ENCODE data around the gene ORM2.
"Not testable (repeated sequence)": the region's sequence is repeated elsewhere in the genome, so short reads cannot be mapped to it uniquely, and the experiment has no call there.

Gene ORM2

DNA sequence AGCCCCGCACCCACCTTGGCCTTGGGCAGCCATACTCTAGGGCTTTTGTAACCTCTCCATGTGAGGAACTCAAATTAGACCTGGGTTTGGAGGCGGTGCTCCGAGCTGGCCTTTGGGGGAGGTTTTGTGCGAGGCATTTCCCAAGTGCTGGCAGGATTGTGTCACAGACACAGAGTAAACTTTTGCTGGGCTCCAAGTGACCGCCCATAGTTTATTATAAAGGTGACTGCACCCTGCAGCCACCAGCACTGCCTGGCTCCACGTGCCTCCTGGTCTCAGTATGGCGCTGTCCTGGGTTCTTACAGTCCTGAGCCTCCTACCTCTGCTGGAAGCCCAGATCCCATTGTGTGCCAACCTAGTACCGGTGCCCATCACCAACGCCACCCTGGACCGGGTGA is at the start of gene ORM2:
TSS of gene ORM2 (plus strand) at position 245 of the 398 bp plus-strand sequence. CDS start at position 281, 36 bp downstream.
- not testable (repeated sequence) for DNase-seq

DNA sequence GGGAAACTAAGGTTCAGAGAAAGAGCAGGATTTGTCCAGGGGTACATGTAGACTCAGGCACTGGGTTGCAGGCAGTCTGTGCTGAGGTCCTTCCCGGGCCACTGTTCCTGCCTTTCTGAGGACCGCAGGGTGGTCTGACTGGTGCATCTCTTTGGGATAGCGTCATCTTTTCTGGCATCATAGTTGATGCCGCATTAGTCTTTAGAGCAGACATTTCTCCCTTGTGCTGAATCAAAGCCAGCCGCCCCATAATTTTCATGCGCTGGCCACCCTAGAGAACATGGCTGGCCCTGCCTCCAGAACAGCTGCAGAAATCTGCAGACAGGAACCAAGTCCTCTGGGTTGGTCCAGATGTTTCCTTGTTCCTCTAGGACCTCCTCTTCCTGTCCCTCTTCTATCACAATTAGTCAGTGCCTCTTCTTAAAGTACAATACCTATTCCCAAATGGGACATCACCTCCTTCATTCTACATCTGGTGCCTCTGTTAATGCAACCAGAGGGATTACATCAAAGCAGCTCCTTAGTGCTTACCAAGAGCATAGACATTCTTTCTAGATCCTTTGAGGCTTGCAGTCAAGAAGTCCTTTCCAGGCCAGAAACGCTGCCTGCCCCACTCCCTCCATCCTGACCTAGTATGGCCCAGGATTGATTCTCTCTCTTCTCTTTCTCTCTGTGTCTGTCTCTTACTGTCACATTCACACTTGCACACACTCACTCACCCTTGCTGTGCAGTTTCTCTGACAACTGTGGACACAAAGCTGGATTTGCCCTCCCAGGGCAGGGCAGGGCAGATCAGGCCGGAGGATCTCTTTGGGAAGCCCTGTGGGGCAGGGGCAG is 48.8 kb upstream of the ORM2 start:
- no peak for DNase-seq

DNA sequence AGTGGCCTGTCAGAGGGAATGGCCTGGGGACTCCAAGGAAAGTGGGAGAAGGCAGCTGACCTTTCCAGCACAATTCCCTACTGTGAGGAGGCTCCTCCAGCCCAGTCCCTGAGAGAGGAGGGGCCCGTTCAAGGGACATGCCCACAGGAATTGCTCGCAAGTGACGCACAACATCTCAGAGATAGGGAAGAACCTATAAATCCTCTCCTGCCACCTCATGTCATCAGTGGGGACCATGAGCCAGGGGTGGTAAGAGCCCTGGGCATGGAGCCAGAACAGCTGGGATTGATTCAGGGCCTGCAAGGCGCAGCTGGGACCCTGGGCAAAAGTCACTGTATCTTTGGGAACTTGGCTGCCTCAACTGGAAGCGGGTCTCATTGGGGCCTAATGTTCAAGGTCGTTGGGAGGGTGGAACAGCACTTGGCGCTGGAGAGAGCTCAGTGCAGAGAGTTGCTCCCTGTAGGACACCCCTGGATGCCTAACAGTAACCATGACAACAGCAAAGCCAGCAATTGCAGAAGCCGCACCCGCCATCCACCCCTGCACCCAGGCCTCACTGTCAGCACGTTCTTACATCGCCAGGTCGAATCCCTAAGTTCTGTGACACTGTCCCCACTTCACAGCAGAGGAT is 48.1 kb upstream of the ORM2 start:
- DNase-seq = no peak

DNA sequence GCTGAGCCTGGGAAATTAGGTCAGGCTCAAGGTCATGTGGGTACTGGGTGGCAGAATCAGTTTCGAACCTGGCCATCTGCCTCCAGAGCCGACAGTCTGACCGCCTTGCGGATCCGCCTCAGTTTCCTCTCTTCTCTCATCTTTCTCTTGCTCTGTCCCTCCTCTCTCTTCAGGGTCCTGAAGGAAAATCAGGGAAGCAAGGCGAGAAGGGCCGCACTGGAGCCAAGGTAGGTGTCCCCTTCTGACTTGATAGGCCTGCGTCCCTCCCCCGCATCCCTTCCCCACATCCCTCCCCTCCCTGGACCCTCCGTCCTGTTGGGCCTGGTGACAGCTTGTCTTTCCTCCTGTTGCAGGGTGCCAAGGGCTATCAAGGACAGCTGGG is 47.6 kb upstream of the ORM2 start:
- DNase-seq = no peak

DNA sequence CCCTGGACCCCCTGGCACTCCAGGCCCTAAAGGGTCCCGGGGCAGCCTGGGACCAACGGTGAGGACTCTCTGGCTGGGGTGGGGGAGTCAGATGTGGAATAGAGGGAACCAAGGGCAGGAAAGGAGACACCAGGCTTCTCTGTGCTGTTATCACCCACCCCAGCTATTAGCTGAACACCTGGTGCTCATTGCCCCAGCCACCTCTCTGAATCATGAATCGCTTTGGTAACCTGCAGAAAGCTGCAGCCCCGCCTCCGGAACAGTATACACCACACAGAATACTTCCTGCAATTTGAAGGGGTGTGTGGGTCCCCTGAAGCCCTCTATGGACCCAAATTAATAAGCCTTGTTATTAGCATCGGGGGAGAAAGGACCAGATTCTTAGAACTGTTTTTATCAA is 47.2 kb upstream of the ORM2 start:
- DNase-seq = no peak

DNA sequence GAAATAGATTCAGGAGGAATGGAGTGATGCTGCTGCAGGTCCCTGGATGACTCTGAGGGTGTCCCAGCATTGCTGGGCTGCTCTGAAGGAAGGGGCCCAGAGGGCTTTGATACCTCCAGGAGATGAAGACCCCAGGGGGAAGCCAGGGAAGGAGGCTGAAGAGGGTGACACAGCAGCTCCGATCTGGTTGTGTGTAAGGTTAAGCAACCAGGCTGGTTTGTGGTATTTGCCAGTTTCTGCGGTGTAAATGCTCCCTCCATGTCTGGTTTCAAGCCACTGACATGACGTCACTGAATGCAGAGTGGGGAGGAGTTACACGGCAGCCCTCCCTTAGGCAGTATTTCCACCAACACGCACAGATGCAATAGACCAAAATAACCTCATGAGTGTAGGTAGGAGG is 46.7 kb upstream of the ORM2 start:
- no peak for DNase-seq

DNA sequence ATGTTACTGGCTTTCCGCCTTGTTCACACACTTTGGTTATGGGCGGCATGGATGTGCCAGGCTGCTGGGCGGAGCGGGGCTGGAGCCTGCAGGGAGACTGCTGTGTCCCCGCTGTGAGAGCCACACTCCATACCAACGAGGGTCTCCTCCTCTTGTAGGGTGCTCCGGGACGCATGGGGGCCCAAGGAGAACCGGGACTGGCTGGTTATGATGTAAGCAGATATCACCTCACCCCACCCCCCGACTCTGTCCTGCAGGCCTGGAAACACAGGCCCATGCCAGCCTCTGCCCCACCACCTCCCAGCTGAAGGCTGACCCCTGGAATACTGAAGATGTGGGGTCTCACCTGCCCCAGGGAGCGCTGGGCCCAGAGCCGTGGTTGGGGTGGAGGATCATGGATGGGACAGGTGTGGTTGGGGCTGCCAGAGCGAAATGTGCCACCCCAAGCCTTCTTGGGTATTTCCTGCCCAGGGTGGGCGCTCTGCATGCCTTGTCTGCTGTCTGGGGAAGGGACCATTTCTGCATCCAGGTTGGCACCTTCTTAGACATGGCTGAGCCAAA is 46.0 kb upstream of the ORM2 start:
- no peak for DNase-seq

DNA sequence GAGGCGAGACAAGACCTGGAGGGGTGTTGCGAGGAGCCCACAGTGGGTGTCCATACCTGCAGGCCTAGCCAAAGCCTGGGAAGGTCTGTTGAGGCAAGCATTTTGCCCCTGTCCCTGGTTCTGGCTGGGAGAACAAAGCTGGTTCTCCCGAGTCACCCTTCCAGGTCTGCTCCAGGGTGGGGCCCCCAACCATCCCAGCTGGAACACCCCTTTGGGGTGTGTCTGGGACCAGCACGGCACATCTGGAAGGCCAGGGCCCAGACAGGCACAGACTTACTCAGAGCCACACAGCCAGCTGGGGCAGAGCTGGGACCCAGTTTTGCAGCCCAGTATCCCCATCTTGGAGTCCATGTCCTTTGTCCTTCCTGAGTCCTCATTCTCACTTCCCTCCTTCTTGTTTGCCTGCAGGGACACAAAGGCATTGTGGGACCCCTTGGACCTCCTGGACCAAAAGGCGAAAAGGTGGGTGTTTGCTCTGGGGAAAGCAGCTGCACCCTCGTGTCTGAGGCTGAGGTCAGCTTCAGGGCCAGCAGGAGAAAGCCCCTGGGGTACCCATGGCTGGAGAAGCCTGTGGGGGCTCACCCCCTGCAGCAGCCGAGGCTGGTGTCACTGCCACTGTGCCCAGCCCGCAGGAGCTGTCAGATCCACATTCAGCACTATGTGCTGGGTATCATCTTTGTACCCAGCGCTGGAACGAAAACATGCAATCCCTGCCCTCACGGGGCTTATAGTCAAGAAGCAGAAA is 45.2 kb upstream of the ORM2 start:
- no peak for DNase-seq

DNA sequence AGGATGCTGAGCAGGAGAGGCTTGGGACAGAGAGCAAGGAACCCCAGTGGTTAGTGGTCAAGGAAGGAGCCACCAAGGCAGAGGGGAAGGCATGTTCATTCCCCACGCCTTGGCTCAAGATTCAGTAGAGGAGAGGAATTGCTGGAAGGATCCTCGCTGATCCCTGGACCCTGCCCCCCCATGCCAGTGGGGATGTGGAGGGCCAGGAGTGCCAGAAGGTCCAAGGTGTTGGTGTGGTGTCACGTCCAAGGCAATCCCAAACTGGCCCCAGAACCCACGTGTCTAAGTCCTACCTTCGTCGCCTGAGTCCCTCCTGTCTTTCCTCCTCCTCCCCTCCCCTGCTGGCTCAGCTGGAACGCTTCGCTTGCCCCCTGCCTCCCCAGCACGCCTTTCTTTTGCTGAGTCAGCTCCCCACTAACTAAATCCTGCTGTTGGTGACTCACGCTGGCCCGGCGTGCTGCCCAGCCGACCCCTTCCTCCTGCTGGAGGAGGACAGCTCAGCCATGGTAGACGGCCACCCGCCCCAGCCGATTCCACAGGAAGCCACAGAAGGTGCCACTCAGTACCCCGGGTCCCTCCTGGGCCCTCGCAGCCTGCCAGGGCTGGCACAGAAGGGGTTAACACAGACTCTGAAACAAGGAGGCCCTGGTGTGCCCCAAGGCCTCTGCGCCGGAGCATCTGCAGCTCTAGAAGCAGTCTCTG is 44.4 kb upstream of the ORM2 start:
- DNase-seq = no peak

DNA sequence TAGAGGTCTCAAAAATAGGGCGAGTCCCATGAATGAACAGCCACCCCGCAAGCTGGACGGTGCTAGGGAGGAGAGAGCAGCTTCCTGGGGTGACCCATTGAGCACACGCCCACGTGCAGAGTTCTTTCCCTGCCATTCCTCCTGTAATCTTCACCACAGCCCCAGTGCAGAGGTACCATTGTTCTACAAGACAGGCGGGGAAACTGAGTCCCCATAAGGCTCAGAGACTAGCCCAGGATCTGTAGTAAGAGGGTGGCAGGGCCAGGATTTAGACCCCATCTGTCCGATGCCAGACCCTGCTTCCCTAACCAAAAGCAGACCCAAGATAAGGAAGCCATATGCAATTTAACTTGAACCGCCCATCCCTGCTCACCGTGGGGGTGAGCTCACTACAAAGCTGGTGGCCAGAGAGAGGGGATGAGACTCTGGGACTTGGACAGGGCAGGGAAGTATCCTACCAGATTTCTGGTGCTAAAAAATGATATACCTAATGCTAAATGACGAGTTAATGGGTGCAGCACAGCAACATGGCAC is 43.5 kb upstream of the ORM2 start:
- no peak for DNase-seq

DNA sequence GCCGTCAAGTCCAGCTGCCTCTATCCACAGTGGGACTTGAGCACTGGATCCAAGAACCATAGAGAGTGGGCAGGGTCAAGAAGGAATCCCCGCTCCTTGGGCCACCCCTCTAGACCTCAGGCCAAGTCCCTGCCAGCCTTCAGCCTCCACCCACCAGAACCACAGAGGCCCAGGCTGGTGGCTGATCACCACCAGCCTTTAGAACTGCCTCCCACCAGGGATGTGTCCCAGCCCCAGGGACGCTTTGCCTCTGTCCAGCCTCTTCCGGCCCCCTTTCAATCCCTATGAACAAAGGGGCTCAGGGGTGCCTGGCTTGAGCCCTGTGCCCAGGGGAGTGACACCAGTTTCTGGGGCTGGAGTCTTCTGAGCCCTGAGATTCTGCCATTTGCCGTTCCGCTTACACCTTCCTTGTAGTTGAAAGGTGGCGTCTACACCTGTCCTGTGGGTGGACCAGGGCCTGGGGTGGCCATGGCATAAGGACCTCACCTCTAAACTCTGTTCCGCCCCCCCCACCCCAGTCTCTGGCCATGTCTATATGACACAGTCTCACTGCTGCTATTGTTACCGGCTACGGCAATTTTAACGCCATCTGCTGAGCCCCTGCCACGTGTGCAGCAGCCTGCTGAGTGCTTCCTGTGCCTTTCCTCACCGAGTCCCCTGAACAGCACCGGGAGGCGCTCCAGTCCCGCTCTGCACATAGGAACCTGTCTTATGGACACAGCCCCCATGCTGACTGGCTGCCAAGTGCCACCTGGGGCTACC is 42.5 kb upstream of the ORM2 start:
- no peak for DNase-seq

DNA sequence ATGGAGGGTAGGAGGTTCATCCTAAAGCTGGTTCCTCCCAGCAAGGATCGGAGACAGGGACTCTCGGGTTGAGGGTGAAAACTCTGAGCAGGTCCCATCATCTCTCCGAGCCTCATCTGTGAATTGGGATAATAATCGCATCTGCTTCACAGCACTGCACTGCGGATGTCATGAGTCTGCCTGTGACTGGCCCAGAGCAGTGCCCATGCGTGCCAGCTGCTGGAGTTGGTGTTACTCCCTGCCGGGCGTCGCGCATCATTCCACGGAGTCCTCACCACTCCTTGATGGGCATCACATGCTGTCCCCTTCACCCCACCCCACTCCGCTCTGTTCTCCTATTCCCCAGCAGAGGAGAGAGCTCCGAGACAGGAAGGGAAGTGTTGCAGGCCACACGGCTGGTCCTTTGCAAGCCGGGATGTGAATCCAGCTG is 41.9 kb upstream of the ORM2 start:
- DNase-seq = no peak

DNA sequence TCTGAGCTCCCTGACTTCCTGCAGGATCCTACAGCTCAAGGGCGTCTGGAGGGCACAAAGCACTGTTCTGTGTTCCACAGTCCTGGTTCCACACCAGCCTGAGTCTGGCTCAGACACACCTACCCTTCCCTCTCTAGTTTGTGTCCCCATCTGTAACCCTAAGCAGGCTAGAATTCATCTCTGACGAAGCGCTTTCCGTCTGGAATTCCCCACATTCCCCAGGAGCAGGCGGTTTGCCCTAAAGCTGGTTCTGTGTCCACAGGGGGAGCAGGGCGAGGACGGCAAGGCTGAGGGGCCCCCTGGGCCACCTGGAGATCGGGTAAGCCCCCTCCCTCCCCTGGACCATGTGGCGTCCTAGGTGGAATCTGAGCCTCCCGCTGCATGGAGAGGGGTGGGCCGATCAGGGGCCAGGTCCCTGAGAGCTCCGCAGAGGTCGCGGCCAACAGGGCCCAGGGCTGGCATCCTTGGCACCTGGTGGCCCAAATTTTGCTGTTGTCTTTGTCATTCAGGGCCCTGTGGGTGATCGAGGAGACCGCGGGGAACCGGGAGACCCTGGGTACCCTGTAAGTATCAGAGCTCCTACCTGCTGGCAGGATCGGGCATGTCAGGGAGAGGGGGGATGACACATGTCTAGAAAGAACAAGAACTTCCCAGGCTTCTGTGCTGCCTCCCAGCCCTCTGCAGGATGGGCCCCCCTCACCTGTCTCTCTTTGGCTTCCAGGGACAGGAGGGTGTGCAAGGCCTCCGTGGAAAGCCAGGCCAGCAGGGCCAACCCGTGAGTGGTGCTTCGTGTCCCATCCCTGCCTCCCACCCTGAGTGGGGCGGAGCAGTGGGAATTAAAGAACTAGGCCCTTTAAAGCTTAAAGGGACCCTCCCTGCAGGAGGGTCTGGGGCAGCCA is 41.2 kb upstream of the ORM2 start:
- DNase-seq = no peak

DNA sequence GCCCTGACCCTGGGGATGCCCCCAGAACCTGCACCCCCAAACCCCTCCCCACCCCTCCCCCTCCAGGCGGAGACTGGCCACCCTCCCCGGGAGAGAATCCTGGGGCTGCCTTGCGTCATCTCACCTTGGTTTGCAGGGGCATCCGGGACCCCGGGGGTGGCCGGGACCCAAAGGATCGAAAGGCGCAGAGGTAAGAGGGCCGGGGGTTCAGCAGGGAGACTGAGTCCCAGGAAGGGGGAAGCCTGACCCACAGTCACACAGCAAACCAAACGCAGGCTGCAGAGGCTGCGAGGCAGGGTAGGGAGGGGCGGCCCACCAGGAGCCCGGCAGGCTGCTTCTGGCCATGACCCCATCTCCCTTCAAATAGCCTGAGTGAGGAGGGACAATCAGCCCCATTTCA is 40.6 kb upstream of the ORM2 start:
- no peak for DNase-seq

DNA sequence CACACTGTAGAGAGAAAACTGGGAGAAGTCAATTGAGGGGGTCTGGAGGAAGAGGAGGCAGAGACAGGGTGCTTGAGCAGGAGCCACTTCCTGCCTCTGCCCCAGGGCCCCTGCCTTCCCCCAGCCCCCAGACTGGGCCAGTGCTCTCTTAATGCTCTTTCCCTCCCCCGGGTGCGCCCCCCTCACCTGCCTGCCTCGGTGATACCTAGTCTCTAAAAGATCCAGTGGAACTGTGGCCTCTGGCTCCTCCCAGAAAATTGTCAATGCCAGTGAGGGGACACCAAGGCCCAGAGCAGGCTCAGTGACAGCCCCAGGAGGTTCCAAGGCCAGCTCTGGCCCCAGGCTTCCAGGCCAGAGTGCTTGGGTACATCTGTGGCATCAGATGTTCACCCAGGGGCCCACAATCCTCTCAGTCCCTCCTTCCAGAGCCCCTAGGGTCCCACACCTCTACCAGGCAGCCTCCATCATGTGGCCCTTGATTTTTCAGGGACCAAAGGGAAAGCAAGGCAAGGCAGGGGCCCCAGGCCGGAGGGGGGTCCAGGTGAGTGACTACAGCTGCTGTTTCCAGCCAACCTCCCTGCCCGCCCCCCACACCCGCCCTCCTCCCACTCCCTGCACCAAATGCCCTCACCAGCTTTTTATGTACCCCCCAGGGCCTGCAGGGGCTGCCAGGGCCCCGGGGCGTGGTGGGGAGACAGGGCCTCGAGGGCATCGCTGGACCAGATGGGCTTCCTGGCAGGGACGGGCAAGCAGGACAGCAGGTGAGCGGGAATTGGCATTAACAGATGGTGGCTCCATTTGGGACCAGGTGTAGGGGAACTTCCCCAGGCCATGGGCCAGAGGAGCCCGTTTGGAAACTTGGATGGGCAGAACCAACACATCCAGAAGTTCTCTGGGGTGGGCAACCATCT is 39.8 kb upstream of the ORM2 start:
- DNase-seq = no peak

DNA sequence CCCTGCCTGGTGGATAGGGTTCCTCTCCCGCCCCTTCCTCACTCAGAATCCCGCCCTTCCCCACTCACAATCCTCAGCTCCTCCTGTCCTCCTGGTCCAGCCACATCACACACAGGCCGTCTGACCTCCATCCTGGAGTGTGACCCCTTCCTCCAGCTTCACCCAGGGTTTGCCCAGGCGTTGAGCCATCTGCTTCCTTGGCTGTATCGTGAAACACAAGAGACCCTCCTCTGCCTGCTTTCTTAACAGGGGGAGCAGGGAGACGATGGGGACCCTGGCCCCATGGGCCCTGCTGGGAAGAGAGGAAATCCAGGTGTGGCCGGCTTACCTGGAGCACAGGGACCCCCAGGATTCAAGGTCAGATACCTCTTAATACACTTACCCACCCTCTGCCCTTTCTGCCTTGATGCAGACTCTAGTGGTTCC is 39.1 kb upstream of the ORM2 start:
- no peak for DNase-seq

DNA sequence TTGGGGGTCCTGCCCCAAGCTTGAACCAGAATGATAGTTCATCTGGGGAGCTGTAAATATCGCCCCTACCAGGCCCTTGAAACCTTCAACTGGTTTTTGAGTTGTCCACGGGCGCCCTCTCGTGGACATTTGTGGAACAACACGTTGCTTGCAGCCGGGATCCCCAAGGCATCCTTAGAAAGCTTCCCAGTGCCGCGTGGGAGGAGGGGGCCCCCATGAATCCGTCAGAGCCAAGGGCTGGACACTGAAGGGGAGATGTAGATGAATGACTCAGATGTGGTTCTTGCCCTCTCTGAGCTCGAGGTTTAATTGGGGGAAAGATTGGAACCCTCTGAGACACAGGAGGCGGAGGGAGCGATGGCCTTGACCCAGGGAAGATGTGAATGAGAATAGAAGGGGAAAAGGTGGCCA is 38.6 kb upstream of the ORM2 start:
- DNase-seq = no peak

DNA sequence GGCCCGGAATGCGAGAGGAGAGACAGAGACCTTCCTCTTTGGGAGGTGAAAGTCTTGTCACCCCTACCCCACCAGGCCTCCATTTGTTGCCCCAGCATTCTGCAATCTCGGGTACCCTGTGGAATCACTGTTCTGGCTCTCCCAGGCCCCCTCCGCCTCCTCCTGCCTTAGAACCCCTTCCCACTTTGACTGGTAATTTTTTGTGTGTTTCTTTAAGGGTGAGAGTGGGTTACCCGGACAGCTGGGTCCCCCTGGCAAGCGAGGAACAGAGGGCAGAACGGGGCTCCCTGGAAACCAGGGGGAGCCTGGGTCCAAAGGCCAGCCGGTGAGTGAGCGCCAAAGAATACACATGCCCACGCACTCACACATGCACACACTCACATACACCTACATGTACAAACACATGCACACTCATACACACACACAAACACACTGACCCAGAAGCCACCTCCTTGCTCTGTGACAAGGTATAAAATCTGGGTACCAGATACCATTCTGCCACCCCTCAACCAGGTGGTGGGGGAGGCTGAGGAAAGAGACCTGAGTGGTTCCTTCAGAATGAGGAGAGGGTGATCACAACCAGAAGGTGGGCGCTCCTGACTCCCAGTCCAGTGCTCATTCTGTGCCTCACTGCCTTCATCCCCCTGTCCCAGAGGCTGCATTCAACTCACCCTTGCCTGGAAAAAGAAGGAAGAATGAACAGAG is 37.6 kb upstream of the ORM2 start:
- no peak for DNase-seq

DNA sequence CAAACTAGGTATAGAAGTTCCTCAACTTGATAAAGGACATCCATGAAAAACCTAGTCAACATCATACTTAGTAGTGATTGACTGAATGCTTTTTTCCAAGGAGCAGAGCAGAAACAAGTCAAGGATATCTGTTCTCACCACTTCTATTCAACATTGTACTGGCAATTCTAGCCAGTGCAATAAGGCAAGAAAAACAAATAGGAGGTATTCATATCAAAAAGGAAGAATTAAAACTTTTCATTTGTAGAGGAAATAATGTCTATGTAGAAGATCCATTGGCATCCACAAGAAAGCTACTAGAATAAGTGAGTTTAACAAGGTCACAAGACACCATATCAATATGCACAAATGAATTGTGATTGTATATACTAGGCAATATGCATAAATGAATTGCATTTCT is 35.0 kb upstream of the ORM2 start:
- no peak for DNase-seq

Data from NCI-H2081 treated with DMSO at 0.1 percent for 48 hours (cell line).